ENCODE results near the gene PLPP3. TPM values are rescaled to one million over a fixed set of nuclear protein-coding genes. Genes with fewer than 3 reads are reported as not detected.

The PLPP3 gene
- total RNA-seq, 1 experiment from 2014 or later: 3.4 TPM

DNA sequence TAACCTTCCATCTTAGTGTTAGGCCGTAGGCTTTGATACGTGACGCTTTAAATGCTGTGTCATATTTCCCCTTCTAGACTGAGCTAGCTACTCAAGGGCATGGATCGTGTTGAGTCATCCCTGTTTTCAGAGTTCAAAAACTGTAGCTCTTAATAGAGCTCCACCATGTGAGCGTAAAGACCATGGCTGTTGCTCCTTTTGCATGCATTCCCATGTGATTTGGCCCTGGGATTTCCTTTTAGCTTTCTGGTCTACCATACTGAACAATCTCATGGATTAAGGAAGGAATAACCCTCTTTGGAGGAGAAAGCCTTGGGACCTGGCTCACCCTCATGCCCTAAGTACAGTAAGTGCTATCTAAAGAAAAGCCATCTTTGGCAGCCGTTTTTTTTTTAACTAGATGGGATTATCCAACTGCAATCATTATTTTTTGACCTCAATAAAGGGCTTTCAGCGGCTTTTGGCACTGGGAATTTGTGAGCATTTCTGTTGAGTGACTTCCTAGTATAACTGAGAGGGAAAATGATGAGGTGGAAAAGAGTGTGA lies 76.6 kb downstream of the PLPP3 start:
- ATAC-seq: no peak

DNA sequence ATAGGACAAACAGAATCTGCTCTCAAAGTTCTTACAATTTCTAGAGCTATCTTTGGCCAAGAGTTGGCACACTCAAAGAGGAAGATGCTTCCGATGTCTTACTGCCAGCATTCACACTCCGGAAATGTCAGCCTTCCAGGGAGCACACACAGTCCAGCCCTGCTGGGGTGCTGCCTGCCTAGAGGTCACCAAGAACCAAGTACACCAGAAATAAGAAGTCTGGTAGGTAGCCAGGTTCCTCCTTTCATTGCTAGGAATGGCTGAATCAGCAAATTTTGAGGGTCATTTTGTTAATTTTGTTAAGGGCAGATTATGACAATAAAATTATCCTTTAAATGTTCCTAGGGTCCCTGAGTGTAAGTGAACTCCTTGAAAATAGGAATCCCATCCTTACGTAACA lies 77.5 kb downstream of the PLPP3 start:
- intact Hi-C loops (cut with micrococcal nuclease): no loop called here
- ChIA-PET POLR2A (no interaction called here), CTCF (no interaction called here), RAD21 (ENCODE audit: low non-redundant PET in 1 of 2, low total read pairs in 2 of 2, uncharacterized antibody in 2 of 2, unreplicated experiment in 2 of 2) (no interaction called here)
- DNase-seq (ENCODE audit: low read depth, low spot score) (no peak), ATAC-seq (no peak)
- TF ChIP-seq CEBPB (IDR thresholded peaks at IDR 0.05; ENCODE audit: low read depth) (no peak), SP1 (IDR thresholded peaks at IDR 0.05; ENCODE audit: low read depth) (no peak), TCF7L2 (IDR thresholded peaks at IDR 0.05; ENCODE audit: borderline replicate concordance, extremely low read depth, insufficient read depth, insufficient read length) (no peak), SIN3A (IDR thresholded peaks at IDR 0.05; ENCODE audit: low read depth) (no peak), EZH2phosphoT487 (IDR thresholded peaks at IDR 0.05; ENCODE audit: borderline replicate concordance) (no peak), EZH2 (IDR thresholded peaks at IDR 0.05) (no peak), RAD21 (IDR thresholded peaks at IDR 0.05; ENCODE audit: low read depth) (no peak), REST (IDR thresholded peaks at IDR 0.05; ENCODE audit: low read depth) (no peak), EGR1 (IDR thresholded peaks at IDR 0.05; ENCODE audit: low read depth) (no peak)
- TF ChIP-seq, protein P1, sequence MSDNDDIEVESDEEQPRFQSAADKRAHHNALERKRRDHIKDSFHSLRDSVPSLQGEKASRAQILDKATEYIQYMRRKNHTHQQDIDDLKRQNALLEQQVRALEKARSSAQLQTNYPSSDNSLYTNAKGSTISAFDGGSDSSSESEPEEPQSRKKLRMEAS (IDR thresholded peaks at IDR 0.05): no peak
- TF ChIP-seq, protein P2, sequence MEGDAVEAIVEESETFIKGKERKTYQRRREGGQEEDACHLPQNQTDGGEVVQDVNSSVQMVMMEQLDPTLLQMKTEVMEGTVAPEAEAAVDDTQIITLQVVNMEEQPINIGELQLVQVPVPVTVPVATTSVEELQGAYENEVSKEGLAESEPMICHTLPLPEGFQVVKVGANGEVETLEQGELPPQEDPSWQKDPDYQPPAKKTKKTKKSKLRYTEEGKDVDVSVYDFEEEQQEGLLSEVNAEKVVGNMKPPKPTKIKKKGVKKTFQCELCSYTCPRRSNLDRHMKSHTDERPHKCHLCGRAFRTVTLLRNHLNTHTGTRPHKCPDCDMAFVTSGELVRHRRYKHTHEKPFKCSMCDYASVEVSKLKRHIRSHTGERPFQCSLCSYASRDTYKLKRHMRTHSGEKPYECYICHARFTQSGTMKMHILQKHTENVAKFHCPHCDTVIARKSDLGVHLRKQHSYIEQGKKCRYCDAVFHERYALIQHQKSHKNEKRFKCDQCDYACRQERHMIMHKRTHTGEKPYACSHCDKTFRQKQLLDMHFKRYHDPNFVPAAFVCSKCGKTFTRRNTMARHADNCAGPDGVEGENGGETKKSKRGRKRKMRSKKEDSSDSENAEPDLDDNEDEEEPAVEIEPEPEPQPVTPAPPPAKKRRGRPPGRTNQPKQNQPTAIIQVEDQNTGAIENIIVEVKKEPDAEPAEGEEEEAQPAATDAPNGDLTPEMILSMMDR (IDR thresholded peaks at IDR 0.05 in 2 of 3, conservative IDR thresholded peaks at IDR 0.05 in 1 of 3; ENCODE audit: borderline replicate concordance in 1 of 3, insufficient read depth in 1 of 3, low read depth in 2 of 3, low read length in 2 of 3): no peak
- Histone ChIP-seq H3K9ac (ENCODE audit: low read length) (no peak overlapping the region), H3K27ac (ENCODE audit: low read depth, low read length) (no peak overlapping the region), H3K79me2 (ENCODE audit: insufficient read depth, low read length) (no peaks in the 10 kb centered on the region), H3K9me2 (ENCODE audit: insufficient read depth) (no peaks in the 10 kb centered on the region), H3K36me3 (ENCODE audit: control insufficient read depth in 1 of 2, insufficient read depth in 2 of 2, low read length in 2 of 2) (no peaks in the 10 kb centered on the region), H3K4me1 (ENCODE audit: control insufficient read depth in 1 of 2, insufficient read depth in 2 of 2, low read length in 2 of 2) (peaks cover 0 to 6% of the 10 kb centered on the region in 2 experiments; a peak in 1 of 4 replicates), H3K4me2 (ENCODE audit: low read length) (no peak overlapping the region), H3K27me3 (ENCODE audit: insufficient read depth, low read length) (no peaks in the 10 kb centered on the region), H2AFZ (ENCODE audit: low read depth, low read length, poor library complexity, severe bottlenecking) (no peak overlapping the region), H3K4me3 (replicated peaks in 1 of 2; ENCODE audit: low read depth in 1 of 2, low read length in 2 of 2) (no peak overlapping the region), H3K9me3 (ENCODE audit: control insufficient read depth in 1 of 2, insufficient read depth in 1 of 2, low read depth in 1 of 2, low read length in 2 of 2) (no peaks in the 10 kb centered on the region), H4K20me1 (ENCODE audit: insufficient read depth) (no peaks in the 10 kb centered on the region)
- no TSS peak for BruUV-seq (replicated peaks)

More for the DNA sequence above, 76.6 kb downstream of the PLPP3 start:
- no peak overlapping the region for H3K27ac ChIP-seq (ENCODE audit: low read depth, low read length)
- no peaks in the 10 kb centered on the region for H3K9me3 ChIP-seq (ENCODE audit: control insufficient read depth in 1 of 2, insufficient read depth in 1 of 2, low read depth in 1 of 2, low read length in 2 of 2)
- no peaks in the 10 kb centered on the region for H3K9me2 ChIP-seq (ENCODE audit: insufficient read depth)
- no TSS peak for BruUV-seq (replicated peaks)
- intact Hi-C loops (cut with micrococcal nuclease): no loop called here
- TF ChIP-seq JUND (IDR thresholded peaks at IDR 0.05): no peak
- no peak for DNase-seq (ENCODE audit: low read depth, low spot score)
- no peaks in the 10 kb centered on the region for H3K27me3 ChIP-seq (ENCODE audit: insufficient read depth, low read length)
- H3K79me2 ChIP-seq (ENCODE audit: insufficient read depth, low read length): no peaks in the 10 kb centered on the region
- H3K4me1 ChIP-seq (ENCODE audit: control insufficient read depth in 1 of 2, insufficient read depth in 2 of 2, low read length in 2 of 2): peaks cover 0 to 6% of the 10 kb centered on the region in 2 experiments; a peak in 1 of 4 replicates
- H2AFZ ChIP-seq (ENCODE audit: low read depth, low read length, poor library complexity, severe bottlenecking): no peak overlapping the region
- ChIA-PET POLR2A (no interaction called here), RAD21 (ENCODE audit: low non-redundant PET in 1 of 2, low total read pairs in 2 of 2, uncharacterized antibody in 2 of 2, unreplicated experiment in 2 of 2) (no interaction called here), CTCF (no interaction called here)
- no peak overlapping the region for H3K9ac ChIP-seq (ENCODE audit: low read length)
- no peaks in the 10 kb centered on the region for H3K36me3 ChIP-seq (ENCODE audit: control insufficient read depth in 1 of 2, insufficient read depth in 2 of 2, low read length in 2 of 2)
- H3K4me2 ChIP-seq (ENCODE audit: low read length): no peak overlapping the region
- no peaks in the 10 kb centered on the region for H4K20me1 ChIP-seq (ENCODE audit: insufficient read depth)
- H3K4me3 ChIP-seq (replicated peaks in 1 of 2; ENCODE audit: low read depth in 1 of 2, low read length in 2 of 2): no peak overlapping the region
